Endodermal cell (in vitro differentiated cells): ENCODE measurements around the gene RCN1. TPM values are rescaled to one million over a fixed set of nuclear protein-coding genes. Genes with fewer than 3 reads are reported as not detected.

ENCODE experiments used
- DNase-seq: peaks from one replicate; pipeline ENCODE4 v3.0.0-alpha.2; 2017
- H3K27ac ChIP-seq: 2 replicates; pipeline ENCODE4 v1.5.1; 2013; ENCODE audit warnings: mild to moderate bottlenecking, low read depth, low read length, moderate library complexity
- H3K27me3 ChIP-seq: 2 replicates; pipeline ENCODE4 v1.6.1; 2013; ENCODE audit warnings: mild to moderate bottlenecking, low read length, moderate library complexity; ENCODE audit not compliant: insufficient read depth, control insufficient read depth, poor library complexity, severe bottlenecking
- H3K36me3 ChIP-seq: 2 replicates; pipeline ENCODE4 v1.7.0; 2013; ENCODE audit warnings: mild to moderate bottlenecking, low read length, moderate library complexity; ENCODE audit not compliant: control insufficient read depth, insufficient read depth
- H3K4me1 ChIP-seq: one replicate; pipeline ENCODE4 v1.7.0; 2013; ENCODE audit warnings: low read length; ENCODE audit not compliant: control insufficient read depth, insufficient read depth
- H3K4me3 ChIP-seq: 2 replicates; pipeline ENCODE4 v1.5.1; 2013; ENCODE audit warnings: mild to moderate bottlenecking, low read length, moderate library complexity
- H3K9ac ChIP-seq: 2 replicates; pipeline ENCODE4 v1.6.1; 2013; ENCODE audit warnings: mild to moderate bottlenecking, low read length, moderate library complexity; ENCODE audit not compliant: poor library complexity, severe bottlenecking; ENCODE audit errors: extremely low read depth
- H3K9me3 ChIP-seq: 2 replicates; pipeline ENCODE4 v1.6.1; 2013; ENCODE audit warnings: mild to moderate bottlenecking, low read length, moderate library complexity; ENCODE audit not compliant: control insufficient read depth
- H3K27ac Mint-ChIP-seq: 2 replicates; pipeline ENCODE4 v1.8.0; 2020; ENCODE audit warnings: mixed read lengths
- H3K27me3 Mint-ChIP-seq: 2 replicates; pipeline ENCODE4 v1.8.0; 2021; ENCODE audit warnings: mild to moderate bottlenecking, mixed read lengths; ENCODE audit not compliant: insufficient read depth
- H3K36me3 Mint-ChIP-seq: 2 replicates; pipeline ENCODE4 v1.8.0; 2020; ENCODE audit warnings: low read depth, mixed read lengths
- H3K4me1 Mint-ChIP-seq: 2 replicates; pipeline ENCODE4 v1.8.0; 2020; ENCODE audit warnings: mixed read lengths
- H3K4me3 Mint-ChIP-seq: 2 replicates; pipeline ENCODE4 v1.8.0; 2020; ENCODE audit warnings: mild to moderate bottlenecking, moderate library complexity, mixed read lengths
- H3K9me3 Mint-ChIP-seq: 2 replicates; pipeline ENCODE4 v1.8.0; 2020; ENCODE audit warnings: mild to moderate bottlenecking, mixed read lengths
- WGBS, 2 experiments: methylation state at CpG; one replicate each; pipeline versions ENCODE4 v1.1.5 to v1.1.7; 2013; ENCODE audit warnings: missing lambda C conversion rate in 2 of 2, mixed read lengths in 1 of 2; ENCODE audit not compliant: insufficient coverage in 1 of 2, insufficient read length in 1 of 2; 5-methylcytosine and 5-hydroxymethylcytosine counted together
- total RNA-seq, 2 donors: library from RNA; stranded (reverse); fragmentation: NEBNext Ultra II Directional in 1 of 2; extraction: Animal tissue kit (Norgen Biotek cat#: 25700) in 1 of 2; gene quantifications; 2 replicates in 1 of 2; 3 replicates in 1 of 2; pipeline ENCODE4 v1.2.1, GENCODE V29; 2021
- TF ChIP-seq, protein P1 (sequence below): fragments of 200-600 bp; sonication (generic); conservative IDR thresholded peaks from 2 replicates; pipeline ENCODE4 v1.5.0; 2021; ENCODE audit warnings: antibody characterized with exemption, mild to moderate bottlenecking

RCN1 gene
- total RNA-seq, 2 donors from 2014 or later = 99.5 to 136 TPM

DNA sequence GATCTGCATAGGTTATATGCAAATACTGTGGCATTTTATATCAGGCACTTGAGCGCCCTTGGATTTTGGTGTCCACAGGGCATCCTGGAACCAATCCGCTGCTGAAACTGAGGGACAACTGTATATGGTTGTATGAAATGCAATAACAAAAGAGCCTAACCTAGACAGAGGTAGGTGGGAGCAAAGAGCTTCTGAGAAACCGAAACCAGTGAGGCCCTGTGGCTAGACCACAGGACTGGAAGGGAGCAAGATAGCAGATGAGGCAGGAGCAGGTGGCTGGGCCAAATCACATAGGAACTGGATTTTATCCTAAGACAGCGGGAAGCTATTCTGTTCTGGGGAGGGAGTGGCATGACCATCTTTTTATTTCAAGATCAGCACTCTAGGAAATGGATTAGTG, 30.1 kb downstream of the RCN1 start:
- Mint-ChIP-seq H3K9me3 (no peaks in the 10 kb centered on the region), H3K4me1 (no peaks in the 10 kb centered on the region), H3K4me3 (no peak overlapping the region), H3K36me3 (no peaks in the 10 kb centered on the region), H3K27ac (no peak overlapping the region), H3K27me3 (peaks cover 11% of the 10 kb centered on the region)
- H3K27ac ChIP-seq = no peak overlapping the region
- H3K4me3 ChIP-seq = no peak overlapping the region
- peaks cover 20% of the 10 kb centered on the region for H3K27me3 ChIP-seq
- H3K4me1 ChIP-seq = no peaks in the 10 kb centered on the region
- TF ChIP-seq, protein P1, sequence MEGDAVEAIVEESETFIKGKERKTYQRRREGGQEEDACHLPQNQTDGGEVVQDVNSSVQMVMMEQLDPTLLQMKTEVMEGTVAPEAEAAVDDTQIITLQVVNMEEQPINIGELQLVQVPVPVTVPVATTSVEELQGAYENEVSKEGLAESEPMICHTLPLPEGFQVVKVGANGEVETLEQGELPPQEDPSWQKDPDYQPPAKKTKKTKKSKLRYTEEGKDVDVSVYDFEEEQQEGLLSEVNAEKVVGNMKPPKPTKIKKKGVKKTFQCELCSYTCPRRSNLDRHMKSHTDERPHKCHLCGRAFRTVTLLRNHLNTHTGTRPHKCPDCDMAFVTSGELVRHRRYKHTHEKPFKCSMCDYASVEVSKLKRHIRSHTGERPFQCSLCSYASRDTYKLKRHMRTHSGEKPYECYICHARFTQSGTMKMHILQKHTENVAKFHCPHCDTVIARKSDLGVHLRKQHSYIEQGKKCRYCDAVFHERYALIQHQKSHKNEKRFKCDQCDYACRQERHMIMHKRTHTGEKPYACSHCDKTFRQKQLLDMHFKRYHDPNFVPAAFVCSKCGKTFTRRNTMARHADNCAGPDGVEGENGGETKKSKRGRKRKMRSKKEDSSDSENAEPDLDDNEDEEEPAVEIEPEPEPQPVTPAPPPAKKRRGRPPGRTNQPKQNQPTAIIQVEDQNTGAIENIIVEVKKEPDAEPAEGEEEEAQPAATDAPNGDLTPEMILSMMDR = no peak
- 91 to 100% methylated on average over 3 to 4 of the region's 4 CpGs for WGBS, 2 experiments
- H3K36me3 ChIP-seq = no peaks in the 10 kb centered on the region
- H3K9ac ChIP-seq = no peak overlapping the region
- DNase-seq = no peak
- H3K9me3 ChIP-seq = no peaks in the 10 kb centered on the region

DNA sequence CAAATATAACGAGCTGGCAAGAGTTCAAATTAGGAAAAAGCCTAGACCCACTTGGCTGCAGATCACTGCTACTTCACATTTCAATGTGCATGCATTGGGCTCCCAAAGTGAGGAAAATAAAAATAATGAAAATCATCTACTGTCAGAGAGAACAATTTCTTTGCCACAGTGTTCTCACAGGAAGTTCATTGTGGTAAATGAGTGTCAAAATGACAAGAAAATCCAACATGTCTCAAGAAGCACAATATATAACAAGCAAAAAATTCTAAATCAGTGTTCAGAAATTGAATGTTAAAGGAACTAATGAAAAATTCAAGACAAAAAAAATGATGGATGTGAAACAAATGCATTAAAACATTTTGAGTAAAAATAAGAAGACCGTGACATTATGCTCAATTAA, 31.3 kb downstream of the RCN1 start:
- DNase-seq = no peak
- no peaks in the 10 kb centered on the region for H3K36me3 ChIP-seq
- Mint-ChIP-seq H3K36me3 (no peaks in the 10 kb centered on the region), H3K4me1 (no peaks in the 10 kb centered on the region), H3K9me3 (no peaks in the 10 kb centered on the region), H3K4me3 (no peak overlapping the region), H3K27ac (no peak overlapping the region), H3K27me3 (peaks cover 17% of the 10 kb centered on the region)
- no peak overlapping the region for H3K27ac ChIP-seq
- H3K27me3 ChIP-seq = peaks cover 20% of the 10 kb centered on the region
- H3K4me1 ChIP-seq = no peaks in the 10 kb centered on the region
- WGBS, 2 experiments = 89% methylated on average over 2 of the region's 2 CpGs; no CpG with 5 or more reads in 1 of the 2 experiments
- TF ChIP-seq, protein P1 = no peak
- no peaks in the 10 kb centered on the region for H3K9me3 ChIP-seq
- H3K9ac ChIP-seq = no peak overlapping the region
- H3K4me3 ChIP-seq = no peak overlapping the region

DNA sequence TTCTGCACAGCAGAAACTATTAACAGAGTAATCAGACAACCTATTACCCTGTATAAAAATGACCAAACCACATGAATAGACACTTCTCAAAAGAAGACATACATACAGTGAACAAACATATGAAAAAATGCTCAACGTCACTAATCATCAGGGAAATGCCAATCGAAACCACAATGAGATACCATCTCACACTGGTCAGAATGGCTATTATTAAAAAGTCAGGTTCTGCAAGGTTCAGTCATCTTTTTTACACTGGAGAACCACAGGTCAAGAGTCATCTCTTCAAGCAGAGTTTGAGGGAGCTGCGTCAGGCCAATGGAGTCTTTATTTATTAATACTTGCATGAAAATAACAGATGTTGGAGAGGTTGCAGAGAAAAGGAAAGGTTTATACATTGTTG, 40.4 kb downstream of the RCN1 start:
- H3K36me3 ChIP-seq = no peaks in the 10 kb centered on the region
- Mint-ChIP-seq H3K36me3 (no peaks in the 10 kb centered on the region), H3K9me3 (no peaks in the 10 kb centered on the region), H3K27ac (no peak overlapping the region), H3K27me3 (peaks cover 50% of the 10 kb centered on the region), H3K4me3 (no peak overlapping the region), H3K4me1 (peaks cover 2% of the 10 kb centered on the region)
- H3K27ac ChIP-seq = no peak overlapping the region
- WGBS, 2 experiments = 83 to 100% methylated on average over 3 of the region's 3 CpGs
- TF ChIP-seq, protein P1 = no peak
- peaks cover 36% of the 10 kb centered on the region for H3K27me3 ChIP-seq
- H3K4me1 ChIP-seq = no peaks in the 10 kb centered on the region
- DNase-seq = no peak
- H3K9me3 ChIP-seq = peaks cover 11% of the 10 kb centered on the region
- H3K9ac ChIP-seq = no peak overlapping the region
- no peak overlapping the region for H3K4me3 ChIP-seq
